HepG2 (cell line): ENCODE data around the gene ZBTB46. TPM values are rescaled to one million over a fixed set of nuclear protein-coding genes. Genes with fewer than 3 reads are reported as not detected.
A peak's percentile ranks its signal among the peaks of the same experiment; 100 is the strongest.

ENCODE experiments used
- ATAC-seq: fragments of 200-7000 bp; cut with Tn5 transposase; 3 replicates; pipeline ENCODE4 v1.9.1; 2020; ENCODE audit warnings: mild to moderate bottlenecking, moderate library complexity
- BruUV-seq: library from RNA; stranded (reverse); fragments of 400-500 nt; replicated peaks from 2 replicates; lab custom pipeline; 2021; lab: Mats Ljungman, UMichigan
- CTCF ChIA-PET: fragments of 300-600 bp; formaldehyde crosslinking; extraction: SDS; loops from one replicate; lab custom pipeline; 2021; ENCODE audit warnings: low total read pairs, inconsistent platforms, low intra/inter-chr PET ratio; lab: Yijun Ruan, JAX
- POLR2A ChIA-PET: fragments of 350-600 bp; sonication (Branson Sonifier 250); formaldehyde crosslinking; loops from one replicate; lab custom pipeline; 2020; ENCODE audit warnings: antibody characterized with exemption, inconsistent platforms; lab: Yijun Ruan, JAX
- DNase-seq: peaks from one replicate; pipeline ENCODE4 v3.0.0-alpha.2; 2015; ENCODE audit warnings: low spot score
- FAIRE-seq: peaks from 3 replicates; lab custom pipeline; 2011; peaks lifted over from hg19 to GRCh38; lab: Jason Lieb, UNC
- H2AFZ ChIP-seq: one replicate; pipeline ENCODE4 v1.6.1; 2011; ENCODE audit warnings: low read length, inconsistent platforms
- H3K27ac ChIP-seq: fragments of 300-600 bp; 3 replicates; pipeline ENCODE4 v1.8.0; 2011; ENCODE audit warnings: mixed run types, mild to moderate bottlenecking, mixed read lengths, low read length, inconsistent platforms; ENCODE audit not compliant: insufficient read depth; ENCODE audit errors: extremely low read length
- H3K27me3 ChIP-seq, 2 experiments: fragments of 200-600 bp in 1 of 2; 2 replicates in 1 of 2; 3 replicates in 1 of 2; pipeline versions ENCODE4 v1.6.0 to v1.8.0; 2011; ENCODE audit warnings: low read length in 2 of 2, mild to moderate bottlenecking in 2 of 2, moderate library complexity in 2 of 2, inconsistent platforms in 1 of 2; ENCODE audit not compliant: insufficient read depth in 2 of 2, control insufficient read depth in 1 of 2
- H3K36me3 ChIP-seq, 2 experiments: fragments of 200-600 bp in 1 of 2; replicated peaks in 1 of 2; 2 replicates in 1 of 2; 3 replicates in 1 of 2; pipeline versions ENCODE4 v1.5.1 to v1.8.0; 2011; ENCODE audit warnings: low read length in 2 of 2, inconsistent platforms in 1 of 2; ENCODE audit not compliant: insufficient read depth in 2 of 2, control insufficient read depth in 1 of 2
- H3K4me1 ChIP-seq: 2 replicates; pipeline ENCODE4 v1.5.1; 2012; ENCODE audit warnings: low read length, inconsistent platforms; ENCODE audit not compliant: insufficient read depth
- H3K4me2 ChIP-seq: 2 replicates; pipeline ENCODE4 v1.6.0; 2011; ENCODE audit warnings: low read depth, low read length, inconsistent platforms
- H3K4me3 ChIP-seq, 3 experiments: fragments of 200-600 bp in 1 of 3; sonication (generic), shearing (Covaris generic) in 1 of 3; replicated peaks in 1 of 3; 2 replicates each; pipeline ENCODE4 v1.5.1; 2011 to 2016; ENCODE audit warnings: low read length in 3 of 3, inconsistent platforms in 2 of 3, low read depth in 2 of 3, mild to moderate bottlenecking in 2 of 3, control low read depth in 1 of 3, mixed read lengths in 1 of 3; ENCODE audit not compliant: insufficient read depth in 1 of 3
- H3K79me2 ChIP-seq: one replicate; pipeline ENCODE4 v1.6.1; 2011; ENCODE audit warnings: low read length, inconsistent platforms; ENCODE audit not compliant: insufficient read depth
- H3K9ac ChIP-seq: 2 replicates; pipeline ENCODE4 v1.6.0; 2011; ENCODE audit warnings: mild to moderate bottlenecking, low read depth, low read length, inconsistent platforms; ENCODE audit not compliant: insufficient read depth
- H3K9me3 ChIP-seq: 2 replicates; pipeline ENCODE4 v1.5.1; 2012; ENCODE audit warnings: mild to moderate bottlenecking, low read length
- H4K20me1 ChIP-seq: 2 replicates; pipeline ENCODE4 v1.6.0; 2011; ENCODE audit warnings: inconsistent platforms, mild to moderate bottlenecking, low read length, moderate library complexity; ENCODE audit not compliant: insufficient read depth
- FOXK2 ChIP-seq: fragments of 450-650 bp; IDR thresholded peaks from 2 replicates; pipeline ENCODE4 v1.6.1; 2016
- GATAD1 ChIP-seq: IDR thresholded peaks from 2 replicates; pipeline ENCODE4 v1.6.1; 2016; ENCODE audit warnings: missing genetic modification reagents, missing compliant biosample characterization
- HOXA9 ChIP-seq: sonication (generic); formaldehyde crosslinking; IDR thresholded peaks from 2 replicates; pipeline ENCODE4 v1.8.1; 2022; ENCODE audit warnings: missing genetic modification reagents, mild to moderate bottlenecking, moderate library complexity, borderline replicate concordance
- POLR2G ChIP-seq: fragments of 200-400 bp; formaldehyde crosslinking; IDR thresholded peaks from 2 replicates; pipeline ENCODE4 v1.6.1; 2018; ENCODE audit warnings: mild to moderate bottlenecking, low read depth, low read length, moderate library complexity
- ZBTB7B ChIP-seq: sonication (generic); formaldehyde crosslinking; IDR thresholded peaks from 2 replicates; pipeline ENCODE4 v1.4.0; 2020; ENCODE audit warnings: missing genetic modification reagents
- ZNF121 ChIP-seq: sonication (generic); formaldehyde crosslinking; IDR thresholded peaks from 2 replicates; pipeline ENCODE4 v1.5.0; 2020; ENCODE audit warnings: mild to moderate bottlenecking, missing genetic modification reagents
- ZNF30 ChIP-seq: sonication (generic); formaldehyde crosslinking; IDR thresholded peaks from 2 replicates; pipeline ENCODE4 v1.5.0; 2020; ENCODE audit warnings: mild to moderate bottlenecking, missing genetic modification reagents
- ZNF850 ChIP-seq: sonication (generic); formaldehyde crosslinking; conservative IDR thresholded peaks from 2 replicates; pipeline ENCODE4 v1.9.0; 2021; ENCODE audit warnings: mild to moderate bottlenecking, missing genetic modification reagents
- ZNF883 ChIP-seq: sonication (generic); formaldehyde crosslinking; IDR thresholded peaks from 2 replicates; pipeline ENCODE4 v1.5.1; 2020; ENCODE audit warnings: mild to moderate bottlenecking, missing genetic modification reagents; ENCODE audit errors: not compliant biosample characterization
- WGBS: methylation state at CpG from one replicate; pipeline ENCODE4 v1.1.6; 2017; ENCODE audit warnings: low lambda C conversion rate; 5-methylcytosine and 5-hydroxymethylcytosine counted together
- in situ Hi-C: cut with HindIII; loops from 2 replicates; pipeline ENCODE4 v1.10.0; 2017; ENCODE audit warnings: low pct_unique_long_range_greater_than_20kb; ENCODE audit not compliant: extremely low pct_ligation_motif_present
- intact Hi-C: fragments of 100-400 bp; cut with micrococcal nuclease; formaldehyde crosslinking; loops from one replicate; pipeline ENCODE4 v1.10.0; 2022; ENCODE audit not compliant: unreplicated experiment
- polyA plus RNA-seq, 8 experiments: library from polyadenylated mRNA; depleted of rRNA in 3 of 8; stranded (reverse) in 7 of 8; unstranded in 1 of 8; fragments of >200 nt; fragmentation: Illumina TruSeq in 4 of 8; extraction: Trizol in 4 of 8; gene quantifications; 2 replicates each; pipeline versions ENCODE4 v1.2.1 to v1.2.3, GENCODE V29; 2011 to 2016; ENCODE audit warnings: low read depth in 4 of 8, missing spikeins in 1 of 8, mixed read lengths in 1 of 8; ENCODE audit not compliant: insufficient read depth in 1 of 8
- total RNA-seq, 5 experiments: library from RNA; depleted of rRNA; stranded (reverse); fragments of >200 nt; fragmentation: Illumina TruSeq; extraction: Trizol; gene quantifications; 2 replicates each; pipeline ENCODE4 v1.2.3, GENCODE V29; 2016; ENCODE audit warnings: low read depth in 1 of 5
- TF ChIP-seq, protein P1 (sequence below): sonication (generic); formaldehyde crosslinking; IDR thresholded peaks from 2 replicates; pipeline ENCODE4 v1.4.0; 2020; ENCODE audit warnings: missing genetic modification reagents, borderline replicate concordance
- TF ChIP-seq, protein P2 (sequence below): sonication (generic); formaldehyde crosslinking; IDR thresholded peaks from 2 replicates; pipeline ENCODE4 v1.5.0; 2020; ENCODE audit warnings: mild to moderate bottlenecking, missing genetic modification reagents, borderline replicate concordance

The ZBTB46 gene
- total and polyA plus RNA-seq, 2 of the 13 experiments (the other 11 are each of a cell fraction or from before 2014, with no cell fraction given), result 1.6 to 13.5 TPM

DNA sequence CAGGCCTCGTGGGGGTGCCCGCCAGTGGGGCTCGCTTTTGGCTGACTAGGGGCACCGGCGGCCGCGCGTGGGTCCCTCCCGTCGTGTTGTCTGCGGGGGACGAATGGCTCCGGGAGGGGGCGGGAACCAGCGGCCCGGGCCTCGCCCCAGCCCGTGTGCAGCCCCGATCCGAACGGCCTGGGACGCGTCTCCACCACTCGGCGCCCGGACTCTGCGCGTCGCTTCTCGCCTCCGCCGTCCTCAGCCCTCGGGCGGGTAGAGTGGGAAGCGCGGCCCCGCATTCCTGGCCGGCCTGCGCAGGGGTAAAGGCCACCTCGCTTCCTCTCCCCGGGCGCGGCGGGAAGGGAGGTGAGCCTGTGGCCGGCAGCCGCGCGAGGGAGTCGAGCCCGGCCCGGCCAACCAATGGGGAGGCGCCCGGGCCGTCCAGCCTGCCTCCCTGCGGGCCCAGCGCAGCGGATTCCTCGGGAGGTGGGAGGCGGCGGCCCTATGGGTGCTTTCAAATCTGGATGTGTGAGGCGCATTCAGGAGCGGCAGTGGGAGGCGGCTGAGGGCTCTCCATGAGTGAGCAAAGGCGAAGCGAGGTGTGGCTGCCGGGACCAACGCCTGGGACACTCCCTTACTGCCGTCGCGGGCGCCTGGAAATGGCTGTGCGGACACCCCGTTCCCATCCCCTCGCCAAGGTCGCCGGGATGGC lies 1.1 kb upstream of the ZBTB46 start (continued):
- TF ChIP-seq, protein P1, sequence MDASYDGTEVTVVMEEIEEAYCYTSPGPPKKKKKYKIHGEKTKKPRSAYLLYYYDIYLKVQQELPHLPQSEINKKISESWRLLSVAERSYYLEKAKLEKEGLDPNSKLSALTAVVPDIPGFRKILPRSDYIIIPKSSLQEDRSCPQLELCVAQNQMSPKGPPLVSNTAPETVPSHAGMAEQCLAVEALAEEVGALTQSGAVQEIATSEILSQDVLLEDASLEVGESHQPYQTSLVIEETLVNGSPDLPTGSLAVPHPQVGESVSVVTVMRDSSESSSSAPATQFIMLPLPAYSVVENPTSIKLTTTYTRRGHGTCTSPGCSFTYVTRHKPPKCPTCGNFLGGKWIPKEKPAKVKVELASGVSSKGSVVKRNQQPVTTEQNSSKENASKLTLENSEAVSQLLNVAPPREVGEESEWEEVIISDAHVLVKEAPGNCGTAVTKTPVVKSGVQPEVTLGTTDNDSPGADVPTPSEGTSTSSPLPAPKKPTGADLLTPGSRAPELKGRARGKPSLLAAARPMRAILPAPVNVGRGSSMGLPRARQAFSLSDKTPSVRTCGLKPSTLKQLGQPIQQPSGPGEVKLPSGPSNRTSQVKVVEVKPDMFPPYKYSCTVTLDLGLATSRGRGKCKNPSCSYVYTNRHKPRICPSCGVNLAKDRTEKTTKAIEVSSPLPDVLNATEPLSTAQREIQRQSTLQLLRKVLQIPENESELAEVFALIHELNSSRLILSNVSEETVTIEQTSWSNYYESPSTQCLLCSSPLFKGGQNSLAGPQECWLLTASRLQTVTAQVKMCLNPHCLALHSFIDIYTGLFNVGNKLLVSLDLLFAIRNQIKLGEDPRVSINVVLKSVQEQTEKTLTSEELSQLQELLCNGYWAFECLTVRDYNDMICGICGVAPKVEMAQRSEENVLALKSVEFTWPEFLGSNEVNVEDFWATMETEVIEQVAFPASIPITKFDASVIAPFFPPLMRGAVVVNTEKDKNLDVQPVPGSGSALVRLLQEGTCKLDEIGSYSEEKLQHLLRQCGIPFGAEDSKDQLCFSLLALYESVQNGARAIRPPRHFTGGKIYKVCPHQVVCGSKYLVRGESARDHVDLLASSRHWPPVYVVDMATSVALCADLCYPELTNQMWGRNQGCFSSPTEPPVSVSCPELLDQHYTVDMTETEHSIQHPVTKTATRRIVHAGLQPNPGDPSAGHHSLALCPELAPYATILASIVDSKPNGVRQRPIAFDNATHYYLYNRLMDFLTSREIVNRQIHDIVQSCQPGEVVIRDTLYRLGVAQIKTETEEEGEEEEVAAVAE, result no peak
- peak; percentile 65; the same call in 1 of the 2 replicates for TF ChIP-seq ZNF121
- TF ChIP-seq FOXK2, result no peak
- peak; percentile 97 for TF ChIP-seq ZNF883 (CRISPR knock-in tag)
- 0 out of 2 replicates have a peak, but pooled peaks have one; percentile 63 for TF ChIP-seq HOXA9 (CRISPR knock-in tag)
- no peak for TF ChIP-seq GATAD1 (CRISPR knock-in tag)
- TF ChIP-seq ZNF30 (CRISPR knock-in tag), result no peak

DNA sequence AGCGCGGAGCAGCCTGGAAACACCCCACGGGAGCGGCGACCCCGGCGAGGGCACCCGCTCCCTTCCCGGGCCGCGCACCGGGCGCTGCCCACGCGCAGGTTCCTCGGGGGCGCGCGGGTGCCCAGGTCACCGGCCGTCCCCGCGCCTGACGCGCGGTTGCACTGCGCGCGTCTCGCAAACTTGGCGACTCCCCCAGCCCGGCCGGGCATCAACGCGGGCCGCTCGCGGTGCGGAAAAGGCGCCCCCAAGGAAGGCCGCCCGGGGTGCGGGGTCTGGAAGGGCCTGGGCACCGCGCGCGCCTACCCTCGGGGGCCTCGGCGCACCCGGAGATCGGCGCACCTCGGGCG lies 555 bp upstream of the ZBTB46 start:
- Histone ChIP-seq H3K4me1 (peaks cover 62% of the 10 kb centered on the region), H2AFZ (no peak overlapping the region), H3K36me3 (no peaks in the 10 kb centered on the region), H3K9me3 (no peaks in the 10 kb centered on the region), H3K4me2 (peak overlapping the region; percentile 83), H3K27me3 (peaks cover 16 to 41% of the 10 kb centered on the region in 2 experiments), H3K4me3 (peak overlapping the region; percentile 55 to 78 (median 60)), H3K9ac (peak overlapping the region; percentile 44), H3K27ac (peak overlapping the region; percentile 15), H3K79me2 (no peaks in the 10 kb centered on the region), H4K20me1 (peaks cover 4% of the 10 kb centered on the region; the same call in 1 of the 2 replicates)
- in situ Hi-C loops (no loop called here), intact Hi-C loops (no loop called here)
- ChIA-PET CTCF (no interaction called here), POLR2A (no interaction called here)
- WGBS, result 0% methylated on average over 4 of the region's 55 CpGs
- FAIRE-seq (no peak), ATAC-seq (peak; percentile 3), DNase-seq (no peak)
- BruUV-seq, result no TSS peak
- TF ChIP-seq ZBTB7B (CRISPR knock-in tag) (peak; percentile 79; the same call in 1 of the 2 replicates), POLR2G (no peak), ZNF850 (CRISPR knock-in tag) (peak; percentile 88; the same call in 1 of the 2 replicates)
- TF ChIP-seq, protein P2, sequence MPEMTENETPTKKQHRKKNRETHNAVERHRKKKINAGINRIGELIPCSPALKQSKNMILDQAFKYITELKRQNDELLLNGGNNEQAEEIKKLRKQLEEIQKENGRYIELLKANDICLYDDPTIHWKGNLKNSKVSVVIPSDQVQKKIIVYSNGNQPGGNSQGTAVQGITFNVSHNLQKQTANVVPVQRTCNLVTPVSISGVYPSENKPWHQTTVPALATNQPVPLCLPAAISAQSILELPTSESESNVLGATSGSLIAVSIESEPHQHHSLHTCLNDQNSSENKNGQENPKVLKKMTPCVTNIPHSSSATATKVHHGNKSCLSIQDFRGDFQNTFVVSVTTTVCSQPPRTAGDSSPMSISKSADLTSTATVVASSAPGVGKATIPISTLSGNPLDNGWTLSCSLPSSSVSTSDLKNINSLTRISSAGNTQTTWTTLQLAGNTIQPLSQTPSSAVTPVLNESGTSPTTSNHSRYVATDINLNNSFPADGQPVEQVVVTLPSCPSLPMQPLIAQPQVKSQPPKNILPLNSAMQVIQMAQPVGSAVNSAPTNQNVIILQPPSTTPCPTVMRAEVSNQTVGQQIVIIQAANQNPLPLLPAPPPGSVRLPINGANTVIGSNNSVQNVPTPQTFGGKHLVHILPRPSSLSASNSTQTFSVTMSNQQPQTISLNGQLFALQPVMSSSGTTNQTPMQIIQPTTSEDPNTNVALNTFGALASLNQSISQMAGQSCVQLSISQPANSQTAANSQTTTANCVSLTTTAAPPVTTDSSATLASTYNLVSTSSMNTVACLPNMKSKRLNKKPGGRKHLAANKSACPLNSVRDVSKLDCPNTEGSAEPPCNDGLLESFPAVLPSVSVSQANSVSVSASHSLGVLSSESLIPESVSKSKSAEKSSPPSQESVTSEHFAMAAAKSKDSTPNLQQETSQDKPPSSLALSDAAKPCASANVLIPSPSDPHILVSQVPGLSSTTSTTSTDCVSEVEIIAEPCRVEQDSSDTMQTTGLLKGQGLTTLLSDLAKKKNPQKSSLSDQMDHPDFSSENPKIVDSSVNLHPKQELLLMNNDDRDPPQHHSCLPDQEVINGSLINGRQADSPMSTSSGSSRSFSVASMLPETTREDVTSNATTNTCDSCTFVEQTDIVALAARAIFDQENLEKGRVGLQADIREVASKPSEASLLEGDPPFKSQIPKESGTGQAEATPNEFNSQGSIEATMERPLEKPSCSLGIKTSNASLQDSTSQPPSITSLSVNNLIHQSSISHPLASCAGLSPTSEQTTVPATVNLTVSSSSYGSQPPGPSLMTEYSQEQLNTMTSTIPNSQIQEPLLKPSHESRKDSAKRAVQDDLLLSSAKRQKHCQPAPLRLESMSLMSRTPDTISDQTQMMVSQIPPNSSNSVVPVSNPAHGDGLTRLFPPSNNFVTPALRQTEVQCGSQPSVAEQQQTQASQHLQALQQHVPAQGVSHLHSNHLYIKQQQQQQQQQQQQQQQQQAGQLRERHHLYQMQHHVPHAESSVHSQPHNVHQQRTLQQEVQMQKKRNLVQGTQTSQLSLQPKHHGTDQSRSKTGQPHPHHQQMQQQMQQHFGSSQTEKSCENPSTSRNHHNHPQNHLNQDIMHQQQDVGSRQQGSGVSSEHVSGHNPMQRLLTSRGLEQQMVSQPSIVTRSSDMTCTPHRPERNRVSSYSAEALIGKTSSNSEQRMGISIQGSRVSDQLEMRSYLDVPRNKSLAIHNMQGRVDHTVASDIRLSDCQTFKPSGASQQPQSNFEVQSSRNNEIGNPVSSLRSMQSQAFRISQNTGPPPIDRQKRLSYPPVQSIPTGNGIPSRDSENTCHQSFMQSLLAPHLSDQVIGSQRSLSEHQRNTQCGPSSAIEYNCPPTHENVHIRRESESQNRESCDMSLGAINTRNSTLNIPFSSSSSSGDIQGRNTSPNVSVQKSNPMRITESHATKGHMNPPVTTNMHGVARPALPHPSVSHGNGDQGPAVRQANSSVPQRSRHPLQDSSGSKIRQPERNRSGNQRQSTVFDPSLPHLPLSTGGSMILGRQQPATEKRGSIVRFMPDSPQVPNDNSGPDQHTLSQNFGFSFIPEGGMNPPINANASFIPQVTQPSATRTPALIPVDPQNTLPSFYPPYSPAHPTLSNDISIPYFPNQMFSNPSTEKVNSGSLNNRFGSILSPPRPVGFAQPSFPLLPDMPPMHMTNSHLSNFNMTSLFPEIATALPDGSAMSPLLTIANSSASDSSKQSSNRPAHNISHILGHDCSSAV (CRISPR knock-in tag), result no peak
